HUES6 (cell line): ENCODE results near the gene AQP7.
"Not testable (repeated sequence)": the region's sequence is repeated elsewhere in the genome, so short reads cannot be mapped to it uniquely, and the experiment has no call there.

ENCODE experiments used
- H3K27ac ChIP-seq: 2 replicates; pipeline ENCODE4 v1.7.0; 2013; ENCODE audit warnings: low read depth, mild to moderate bottlenecking, low read length, inconsistent platforms
- H3K27me3 ChIP-seq: 2 replicates; pipeline ENCODE4 v1.6.1; 2013; ENCODE audit warnings: low read length; ENCODE audit not compliant: control insufficient read depth, insufficient read depth
- H3K36me3 ChIP-seq: 2 replicates; pipeline ENCODE4 v1.6.1; 2013; ENCODE audit warnings: low read length; ENCODE audit not compliant: control insufficient read depth, insufficient read depth
- H3K4me1 ChIP-seq: 2 replicates; pipeline ENCODE4 v1.6.1; 2013; ENCODE audit warnings: low read length; ENCODE audit not compliant: control insufficient read depth, insufficient read depth
- H3K4me3 ChIP-seq: 2 replicates; pipeline ENCODE4 v1.5.1; 2013; ENCODE audit warnings: low read depth, low read length
- H3K9ac ChIP-seq: one replicate; pipeline ENCODE4 v1.6.1; 2013; ENCODE audit warnings: mild to moderate bottlenecking, low read length
- H3K9me3 ChIP-seq: 2 replicates; pipeline ENCODE4 v1.6.1; 2013; ENCODE audit warnings: low read depth, low read length; ENCODE audit not compliant: control insufficient read depth, insufficient read depth

Gene AQP7

GRCh38 chr9:33414268-33414667, 11.9 kb upstream of the AQP7 start:
- H3K4me3 ChIP-seq = no peak overlapping the region
- H3K9me3 ChIP-seq = no peaks in the 10 kb centered on the region
- H3K27me3 ChIP-seq = no peaks in the 10 kb centered on the region
- peaks cover 8% of the 10 kb centered on the region; the same call in 1 of the 2 replicates for H3K4me1 ChIP-seq
- no peak overlapping the region for H3K27ac ChIP-seq
- H3K36me3 ChIP-seq = no peaks in the 10 kb centered on the region
- H3K9ac ChIP-seq = no peak overlapping the region

GRCh38 chr9:33408087-33408486, 5.7 kb upstream of the AQP7 start:
- Histone ChIP-seq H3K36me3 (no peaks in the 10 kb centered on the region), H3K9me3 (no peaks in the 10 kb centered on the region), H3K4me3 (no peak overlapping the region), H3K9ac (no peak overlapping the region), H3K4me1 (no peaks in the 10 kb centered on the region; the same call in 1 of the 2 replicates), H3K27ac (no peak overlapping the region), H3K27me3 (no peaks in the 10 kb centered on the region)

- Histone ChIP-seq H3K4me3 (no peak overlapping the region), H3K27me3 (no peaks in the 10 kb centered on the region), H3K9me3 (no peaks in the 10 kb centered on the region), H3K4me1 (no peaks in the 10 kb centered on the region; the same call in 1 of the 2 replicates), H3K36me3 (no peaks in the 10 kb centered on the region), H3K27ac (no peak overlapping the region), H3K9ac (no peak overlapping the region)
These were observed 4.7 kb upstream of the AQP7 start for GRCh38 chr9:33407061-33407460.

- no peaks in the 10 kb centered on the region for H3K36me3 ChIP-seq
- H3K9me3 ChIP-seq = no peaks in the 10 kb centered on the region
- H3K27me3 ChIP-seq = no peaks in the 10 kb centered on the region
- H3K4me1 ChIP-seq = no peaks in the 10 kb centered on the region; the same call in 1 of the 2 replicates
- no peak overlapping the region for H3K4me3 ChIP-seq
- no peak overlapping the region for H3K9ac ChIP-seq
- H3K27ac ChIP-seq = no peak overlapping the region
These were observed 2.5 kb upstream of the AQP7 start for GRCh38 chr9:33404788-33405362.

GRCh38 chr9:33403941-33404787, 1.8 kb upstream of the AQP7 start:
- Histone ChIP-seq H3K9me3 (no peaks in the 10 kb centered on the region), H3K27me3 (no peaks in the 10 kb centered on the region), H3K4me3 (no peak overlapping the region), H3K9ac (no peak overlapping the region), H3K27ac (no peak overlapping the region), H3K4me1 (no peaks in the 10 kb centered on the region; the same call in 1 of the 2 replicates), H3K36me3 (no peaks in the 10 kb centered on the region)

- H3K27ac ChIP-seq, H3K36me3 ChIP-seq, H3K4me3 ChIP-seq, H3K4me1 ChIP-seq, H3K27me3 ChIP-seq, H3K9ac ChIP-seq, H3K9me3 ChIP-seq: not testable (repeated sequence)
These were observed 559 bp downstream of the AQP7 start for GRCh38 chr9:33401809-33402208.

GRCh38 chr9:33399047-33399446, 3.3 kb downstream of the AQP7 start:
- H3K27ac ChIP-seq, H3K36me3 ChIP-seq, H3K9me3 ChIP-seq, H3K4me3 ChIP-seq, H3K27me3 ChIP-seq, H3K4me1 ChIP-seq, H3K9ac ChIP-seq: not testable (repeated sequence)

- not testable (repeated sequence) for H3K4me1 ChIP-seq, H3K27ac ChIP-seq, H3K4me3 ChIP-seq, H3K36me3 ChIP-seq, H3K27me3 ChIP-seq, H3K9ac ChIP-seq, H3K9me3 ChIP-seq
These were observed 4.6 kb downstream of the AQP7 start for GRCh38 chr9:33397801-33398200.

- H3K27me3 ChIP-seq, H3K9ac ChIP-seq, H3K4me1 ChIP-seq, H3K9me3 ChIP-seq, H3K4me3 ChIP-seq, H3K36me3 ChIP-seq, H3K27ac ChIP-seq: not testable (repeated sequence)
These were observed 7.0 kb downstream of the AQP7 start for GRCh38 chr9:33395159-33395879.

- H3K27me3 ChIP-seq, H3K27ac ChIP-seq, H3K36me3 ChIP-seq, H3K9ac ChIP-seq, H3K4me3 ChIP-seq, H3K4me1 ChIP-seq, H3K9me3 ChIP-seq: not testable (repeated sequence)
These were observed 8.4 kb downstream of the AQP7 start for GRCh38 chr9:33393986-33394385.

- Histone ChIP-seq H3K27me3 (no peaks in the 10 kb centered on the region), H3K27ac (no peak overlapping the region), H3K4me3 (no peak overlapping the region), H3K36me3 (no peaks in the 10 kb centered on the region), H3K9ac (no peak overlapping the region), H3K4me1 (peaks cover 8% of the 10 kb centered on the region), H3K9me3 (no peaks in the 10 kb centered on the region)
These were observed 8.8 kb downstream of the AQP7 start for GRCh38 chr9:33393581-33393980.
